ENCODE results near the gene HLCS. TPM values are rescaled to one million over a fixed set of nuclear protein-coding genes. Genes with fewer than 3 reads are reported as not detected.
A peak's percentile ranks its signal among the peaks of the same experiment; 100 is the strongest.

The HLCS gene
- total RNA-seq, 1 donor from 2014 or later, result 20.2 TPM

- no peak overlapping the region for H3K27ac Mint-ChIP-seq
- no peaks in the 10 kb centered on the region for H3K9me3 Mint-ChIP-seq
- no peak for DNase-seq (ENCODE audit: low spot score in 2 of 2, unreplicated experiment in 2 of 2)
- H3K36me3 Mint-ChIP-seq, result peaks cover 11% of the 10 kb centered on the region
- H3K27me3 Mint-ChIP-seq (ENCODE audit: low read depth), result no peaks in the 10 kb centered on the region
- no peak overlapping the region for H3K4me3 Mint-ChIP-seq
- peaks cover 26% of the 10 kb centered on the region for H3K4me1 Mint-ChIP-seq
- TF ChIP-seq, protein P1, sequence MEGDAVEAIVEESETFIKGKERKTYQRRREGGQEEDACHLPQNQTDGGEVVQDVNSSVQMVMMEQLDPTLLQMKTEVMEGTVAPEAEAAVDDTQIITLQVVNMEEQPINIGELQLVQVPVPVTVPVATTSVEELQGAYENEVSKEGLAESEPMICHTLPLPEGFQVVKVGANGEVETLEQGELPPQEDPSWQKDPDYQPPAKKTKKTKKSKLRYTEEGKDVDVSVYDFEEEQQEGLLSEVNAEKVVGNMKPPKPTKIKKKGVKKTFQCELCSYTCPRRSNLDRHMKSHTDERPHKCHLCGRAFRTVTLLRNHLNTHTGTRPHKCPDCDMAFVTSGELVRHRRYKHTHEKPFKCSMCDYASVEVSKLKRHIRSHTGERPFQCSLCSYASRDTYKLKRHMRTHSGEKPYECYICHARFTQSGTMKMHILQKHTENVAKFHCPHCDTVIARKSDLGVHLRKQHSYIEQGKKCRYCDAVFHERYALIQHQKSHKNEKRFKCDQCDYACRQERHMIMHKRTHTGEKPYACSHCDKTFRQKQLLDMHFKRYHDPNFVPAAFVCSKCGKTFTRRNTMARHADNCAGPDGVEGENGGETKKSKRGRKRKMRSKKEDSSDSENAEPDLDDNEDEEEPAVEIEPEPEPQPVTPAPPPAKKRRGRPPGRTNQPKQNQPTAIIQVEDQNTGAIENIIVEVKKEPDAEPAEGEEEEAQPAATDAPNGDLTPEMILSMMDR (IDR thresholded peaks at IDR 0.05; ENCODE audit: unreplicated experiment), result no peak
Measured at GRCh38 chr21:36932161-36932816, 34.2 kb downstream of the HLCS start.

- H3K4me3 Mint-ChIP-seq, result no peak overlapping the region
- H3K9me3 Mint-ChIP-seq, result no peaks in the 10 kb centered on the region
- H3K4me1 Mint-ChIP-seq, result peaks cover 19% of the 10 kb centered on the region
- H3K36me3 Mint-ChIP-seq, result no peaks in the 10 kb centered on the region
- no peak for DNase-seq (ENCODE audit: low spot score in 2 of 2, unreplicated experiment in 2 of 2)
- no peaks in the 10 kb centered on the region for H3K27me3 Mint-ChIP-seq (ENCODE audit: low read depth)
- peak overlapping the region; percentile 53 for H3K27ac Mint-ChIP-seq
- TF ChIP-seq, protein P1 (IDR thresholded peaks at IDR 0.05; ENCODE audit: unreplicated experiment), result no peak
Measured at GRCh38 chr21:36929622-36930021, 36.8 kb downstream of the HLCS start.

DNA sequence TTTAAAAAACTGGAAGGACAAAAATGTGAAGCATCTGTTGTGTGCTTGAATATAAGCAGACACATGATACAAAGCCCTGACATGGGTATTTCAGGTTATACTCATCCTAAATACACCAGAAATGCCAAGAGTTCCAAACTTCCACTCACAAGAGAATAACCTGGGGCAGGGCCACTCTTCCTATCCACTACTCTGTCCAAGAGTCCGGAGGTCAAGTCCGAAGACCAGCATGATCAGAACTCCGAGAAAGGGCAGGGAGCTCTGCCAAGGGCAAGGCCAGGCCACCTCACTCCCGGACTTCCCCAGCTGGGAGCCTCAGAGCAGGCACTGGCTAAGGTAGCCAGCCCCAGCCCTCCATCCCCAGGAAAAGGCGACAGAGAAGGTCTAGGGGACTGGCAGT is 37.5 kb downstream of the HLCS start:
- Mint-ChIP-seq H3K4me3 (no peak overlapping the region), H3K4me1 (peaks cover 17% of the 10 kb centered on the region), H3K36me3 (no peaks in the 10 kb centered on the region), H3K27ac (peak overlapping the region; percentile 53), H3K9me3 (no peaks in the 10 kb centered on the region), H3K27me3 (ENCODE audit: low read depth) (no peaks in the 10 kb centered on the region)
- no peak for DNase-seq (ENCODE audit: low spot score in 2 of 2, unreplicated experiment in 2 of 2)
- TF ChIP-seq, protein P1 (IDR thresholded peaks at IDR 0.05; ENCODE audit: unreplicated experiment), result no peak

- H3K27me3 Mint-ChIP-seq (ENCODE audit: low read depth), result no peaks in the 10 kb centered on the region
- DNase-seq (ENCODE audit: low spot score in 2 of 2, unreplicated experiment in 2 of 2), result peak; percentile 69 to 88
- TF ChIP-seq, protein P1 (IDR thresholded peaks at IDR 0.05; ENCODE audit: unreplicated experiment), result peak; percentile 79
Measured at GRCh38 chr21:36927719-36928117, 38.8 kb downstream of the HLCS start.

GRCh38 chr21:36926989-36927718 is 39.3 kb downstream of the HLCS start:
- TF ChIP-seq, protein P1 (IDR thresholded peaks at IDR 0.05; ENCODE audit: unreplicated experiment), result no peak

More at GRCh38 chr21:36927719-36928117, 38.8 kb downstream of the HLCS start:
- Mint-ChIP-seq H3K4me3 (no peak overlapping the region), H3K9me3 (no peaks in the 10 kb centered on the region), H3K27ac (no peak overlapping the region), H3K36me3 (no peaks in the 10 kb centered on the region), H3K4me1 (peaks cover 17% of the 10 kb centered on the region)

More at GRCh38 chr21:36926989-36927718, 39.3 kb downstream of the HLCS start:
- Mint-ChIP-seq H3K9me3 (no peaks in the 10 kb centered on the region), H3K36me3 (no peaks in the 10 kb centered on the region), H3K27ac (no peak overlapping the region), H3K4me3 (no peak overlapping the region), H3K27me3 (ENCODE audit: low read depth) (no peaks in the 10 kb centered on the region), H3K4me1 (peaks cover 17% of the 10 kb centered on the region)
- DNase-seq (ENCODE audit: low spot score in 2 of 2, unreplicated experiment in 2 of 2), result no peak
